H1 (cell line): ENCODE results near the gene SLC2A1. TPM values are rescaled to one million over a fixed set of nuclear protein-coding genes. Genes with fewer than 3 reads are reported as not detected.

Experiments
- CTCF ChIA-PET: fragments of 300-600 bp; sonication (Branson Sonifier 250); formaldehyde crosslinking; loops from one replicate; lab custom pipeline; 2021; ENCODE audit not compliant: partially characterized antibody; lab: Charles Lee
- POLR2A ChIA-PET: fragments of 300-600 bp; sonication (Branson Sonifier 250); formaldehyde crosslinking; loops from one replicate; lab custom pipeline; 2021; ENCODE audit warnings: inconsistent platforms; ENCODE audit not compliant: partially characterized antibody; lab: Charles Lee
- DNase-seq, 2 experiments: peaks; one replicate each; pipeline versions ENCODE4 v3.0.0 to v3.0.0-alpha.2; 2010 to 2022; ENCODE audit warnings: low spot score in 2 of 2, low read depth in 1 of 2, mixed read lengths in 1 of 2
- FAIRE-seq: peaks from 2 replicates; lab custom pipeline; 2011; peaks lifted over from hg19 to GRCh38; lab: Jason Lieb, UNC
- H2AFZ ChIP-seq: 2 replicates; pipeline ENCODE4 v1.8.1; 2012; ENCODE audit warnings: low read length, inconsistent platforms
- H2AK5ac ChIP-seq: 2 replicates; pipeline ENCODE4 v1.6.1; 2013; ENCODE audit warnings: low read depth, low read length
- H2BK120ac ChIP-seq: replicated peaks from 2 replicates; pipeline ENCODE3; 2013; ENCODE audit warnings: low read depth, low read length, inconsistent platforms
- H2BK12ac ChIP-seq: 2 replicates; pipeline ENCODE4 v1.6.1; 2013; ENCODE audit warnings: low read depth, low read length
- H2BK15ac ChIP-seq: 2 replicates; pipeline ENCODE4 v1.6.1; 2013; ENCODE audit warnings: low read length
- H2BK20ac ChIP-seq: 2 replicates; pipeline ENCODE4 v1.6.1; 2013; ENCODE audit warnings: low read length
- H2BK5ac ChIP-seq: 2 replicates; pipeline ENCODE4 v1.6.1; 2013; ENCODE audit warnings: low read depth, low read length
- H3K14ac ChIP-seq: 2 replicates; pipeline ENCODE4 v1.6.1; 2013; ENCODE audit warnings: inconsistent platforms; ENCODE audit not compliant: insufficient read length
- H3K18ac ChIP-seq: 2 replicates; pipeline ENCODE4 v1.6.1; 2013; ENCODE audit warnings: low read length; ENCODE audit errors: extremely low read depth
- H3K23ac ChIP-seq: 2 replicates; pipeline ENCODE4 v1.6.1; 2013; ENCODE audit warnings: inconsistent platforms; ENCODE audit not compliant: insufficient read length
- H3K23me2 ChIP-seq: 2 replicates; pipeline ENCODE4 v1.6.1; 2013; ENCODE audit warnings: low read depth, low read length
- H3K27ac ChIP-seq: 2 replicates; pipeline ENCODE4 v1.6.1; 2011; ENCODE audit warnings: low read depth, low read length, inconsistent platforms
- H3K27me3 ChIP-seq, 4 experiments: replicated peaks in 1 of 4; 1 replicate in 1 of 4; 2 replicates in 3 of 4; pipeline versions ENCODE4 v1.6.1 to v1.8.1; 2011 to 2013; ENCODE audit warnings: low read length in 3 of 4, mild to moderate bottlenecking in 3 of 4, inconsistent platforms in 2 of 4, mixed read lengths in 2 of 4, moderate library complexity in 1 of 4; ENCODE audit not compliant: control insufficient read depth in 3 of 4, insufficient read depth in 3 of 4; ENCODE audit errors: extremely low read depth in 1 of 4
- H3K36me3 ChIP-seq, 4 experiments: 2 replicates each; pipeline versions ENCODE4 v1.6.1 to v1.8.1; 2011 to 2013; ENCODE audit warnings: mild to moderate bottlenecking in 4 of 4, low read length in 3 of 4, moderate library complexity in 2 of 4, control low read depth in 1 of 4, inconsistent platforms in 1 of 4; ENCODE audit not compliant: insufficient read depth in 4 of 4, control insufficient read depth in 2 of 4
- H3K4ac ChIP-seq: replicated peaks from 2 replicates; pipeline ENCODE3; 2013; ENCODE audit warnings: low read length, low read depth, mixed read lengths, inconsistent platforms; ENCODE audit not compliant: insufficient read length
- H3K4me1 ChIP-seq, 4 experiments: replicated peaks in 1 of 4; 1 replicate in 1 of 4; 2 replicates in 3 of 4; pipeline versions ENCODE4 v1.6.1 to v1.8.1; 2011 to 2013; ENCODE audit warnings: low read length in 3 of 4, inconsistent platforms in 2 of 4, mixed read lengths in 1 of 4; ENCODE audit not compliant: insufficient read depth in 4 of 4, control insufficient read depth in 3 of 4
- H3K4me2 ChIP-seq, 2 experiments: 2 replicates each; pipeline versions ENCODE4 v1.6.1 to v1.8.1; 2011 to 2013; ENCODE audit warnings: low read depth in 2 of 2, low read length in 2 of 2, control low read depth in 1 of 2, inconsistent platforms in 1 of 2, mild to moderate bottlenecking in 1 of 2; ENCODE audit not compliant: insufficient read depth in 1 of 2
- H3K4me3 ChIP-seq, 4 experiments: fragments of 200-600, 300-600 bp in 1 of 4; sonication (generic), shearing (Covaris generic), sonication (Bioruptor Twin) in 1 of 4; 2 replicates each; pipeline versions ENCODE4 v1.5.1 to v1.8.1; 2011 to 2016; ENCODE audit warnings: low read length in 4 of 4, low read depth in 3 of 4, control low read depth in 2 of 4, inconsistent platforms in 2 of 4, mild to moderate bottlenecking in 2 of 4, mixed read lengths in 1 of 4, moderate library complexity in 1 of 4; ENCODE audit not compliant: insufficient read depth in 2 of 4; ENCODE audit errors: extremely low read depth in 1 of 4
- H3K56ac ChIP-seq: replicated peaks from 2 replicates; pipeline ENCODE3; 2013; ENCODE audit warnings: low read depth, mild to moderate bottlenecking, mixed read lengths, low read length, inconsistent platforms; ENCODE audit not compliant: insufficient read length
- H3K79me1 ChIP-seq: 2 replicates; pipeline ENCODE4 v1.6.1; 2013; ENCODE audit warnings: low read depth, low read length, control low read depth
- H3K79me2 ChIP-seq, 2 experiments: 2 replicates each; pipeline versions ENCODE4 v1.6.1 to v1.8.1; 2012 to 2013; ENCODE audit warnings: low read length in 2 of 2, mild to moderate bottlenecking in 2 of 2, inconsistent platforms in 1 of 2; ENCODE audit not compliant: insufficient read depth in 2 of 2, control insufficient read depth in 1 of 2
- H3K9ac ChIP-seq, 4 experiments: replicated peaks in 1 of 4; 1 replicate in 1 of 4; 2 replicates in 3 of 4; pipeline versions ENCODE4 v1.6.1 to v1.8.1; 2011 to 2013; ENCODE audit warnings: low read depth in 3 of 4, low read length in 3 of 4, control low read depth in 2 of 4, mild to moderate bottlenecking in 2 of 4, moderate library complexity in 2 of 4, inconsistent platforms in 1 of 4; ENCODE audit errors: extremely low read depth in 1 of 4
- H3K9me3 ChIP-seq, 2 experiments: 2 replicates each; pipeline versions ENCODE4 v1.6.1 to v1.8.1; 2012 to 2013; ENCODE audit warnings: mild to moderate bottlenecking in 2 of 2, moderate library complexity in 2 of 2, control low read depth in 1 of 2, inconsistent platforms in 1 of 2, low read depth in 1 of 2, low read length in 1 of 2, mixed read lengths in 1 of 2; ENCODE audit not compliant: insufficient read depth in 2 of 2
- H4K20me1 ChIP-seq, 2 experiments: replicated peaks in 1 of 2; 2 replicates each; pipeline versions ENCODE3 to v1.8.1; 2011 to 2013; ENCODE audit warnings: inconsistent platforms in 2 of 2, low read length in 2 of 2, mild to moderate bottlenecking in 1 of 2; ENCODE audit not compliant: insufficient read depth in 2 of 2, control insufficient read depth in 1 of 2
- H4K5ac ChIP-seq: 2 replicates; pipeline ENCODE4 v1.6.1; 2013; ENCODE audit warnings: low read length, low read depth, mixed read lengths, inconsistent platforms; ENCODE audit not compliant: insufficient read length
- H4K8ac ChIP-seq: 2 replicates; pipeline ENCODE4 v1.8.0; 2013; ENCODE audit warnings: mild to moderate bottlenecking, moderate library complexity, low read length, inconsistent platforms; ENCODE audit not compliant: insufficient read depth; ENCODE audit errors: extremely low read depth
- H4K91ac ChIP-seq: replicated peaks from 2 replicates; pipeline ENCODE3; 2013; ENCODE audit warnings: low read length, mixed read lengths, inconsistent platforms; ENCODE audit not compliant: insufficient read length
- ASH2L ChIP-seq: fragments of 200-600, 300-600 bp; sonication (generic); IDR thresholded peaks from one replicate; pipeline ENCODE4 v1.7.1; 2017; ENCODE audit warnings: low read length
- EP300 ChIP-seq, 2 experiments: IDR thresholded peaks; 1 replicate in 1 of 2; 2 replicates in 1 of 2; pipeline ENCODE4 v1.6.1; 2011 to 2012; ENCODE audit warnings: low read depth in 2 of 2, low read length in 2 of 2, mild to moderate bottlenecking in 2 of 2, borderline replicate concordance in 1 of 2, inconsistent platforms in 1 of 2, moderate library complexity in 1 of 2
- KDM4A ChIP-seq: IDR thresholded peaks from one replicate; pipeline ENCODE4 v1.7.1; 2012; ENCODE audit warnings: low read depth, mild to moderate bottlenecking, moderate library complexity, low read length, inconsistent platforms; ENCODE audit not compliant: severe bottlenecking
- MAFK ChIP-seq: IDR thresholded peaks from 2 replicates; pipeline ENCODE4 v1.6.1; 2012; ENCODE audit warnings: low read depth, mild to moderate bottlenecking, improper control_type of control experiment, low read length
- WGBS, 2 experiments: shearing (Covaris generic) in 1 of 2; methylation state at CpG; one replicate each; pipeline versions ENCODE4 v1.1.6 to v1.1.7; 2013 to 2015; ENCODE audit warnings: low lambda C conversion rate in 2 of 2, mixed read lengths in 2 of 2, inconsistent platforms in 1 of 2, low coverage in 1 of 2, missing lambda C conversion rate in 1 of 2; ENCODE audit not compliant: insufficient replicate concordance in 2 of 2, insufficient coverage in 1 of 2, insufficient read length in 1 of 2; ENCODE audit errors: extremely low coverage in 1 of 2, missing lambda C conversion rate in 1 of 2; 5-methylcytosine and 5-hydroxymethylcytosine counted together
- polyA plus RNA-seq, 7 experiments: library from polyadenylated mRNA; depleted of rRNA in 3 of 7; stranded (reverse) in 5 of 7; unstranded in 2 of 7; fragments of >200 nt in 5 of 7; fragments of 200-250 nt in 2 of 7; gene quantifications; 1 replicate in 5 of 7; 2 replicates in 1 of 7; 4 replicates in 1 of 7; pipeline versions ENCODE4 v1.2.1 to v1.2.3, GENCODE V29; 2011 to 2013; ENCODE audit warnings: missing spikeins in 2 of 7, mixed read lengths in 2 of 7
- total RNA-seq: library from RNA; stranded (reverse); fragmentation: NEBNext Ultra II Directional; extraction: Animal tissue kit (Norgen Biotek cat#: 25700); gene quantifications from 2 replicates; pipeline ENCODE4 v1.2.1, GENCODE V29; 2021

The SLC2A1 gene
- total and polyA plus RNA-seq, 2 of the 8 experiments (the other 6 are each of a cell fraction or from before 2014, with no cell fraction given): 230 to 308 TPM

DNA sequence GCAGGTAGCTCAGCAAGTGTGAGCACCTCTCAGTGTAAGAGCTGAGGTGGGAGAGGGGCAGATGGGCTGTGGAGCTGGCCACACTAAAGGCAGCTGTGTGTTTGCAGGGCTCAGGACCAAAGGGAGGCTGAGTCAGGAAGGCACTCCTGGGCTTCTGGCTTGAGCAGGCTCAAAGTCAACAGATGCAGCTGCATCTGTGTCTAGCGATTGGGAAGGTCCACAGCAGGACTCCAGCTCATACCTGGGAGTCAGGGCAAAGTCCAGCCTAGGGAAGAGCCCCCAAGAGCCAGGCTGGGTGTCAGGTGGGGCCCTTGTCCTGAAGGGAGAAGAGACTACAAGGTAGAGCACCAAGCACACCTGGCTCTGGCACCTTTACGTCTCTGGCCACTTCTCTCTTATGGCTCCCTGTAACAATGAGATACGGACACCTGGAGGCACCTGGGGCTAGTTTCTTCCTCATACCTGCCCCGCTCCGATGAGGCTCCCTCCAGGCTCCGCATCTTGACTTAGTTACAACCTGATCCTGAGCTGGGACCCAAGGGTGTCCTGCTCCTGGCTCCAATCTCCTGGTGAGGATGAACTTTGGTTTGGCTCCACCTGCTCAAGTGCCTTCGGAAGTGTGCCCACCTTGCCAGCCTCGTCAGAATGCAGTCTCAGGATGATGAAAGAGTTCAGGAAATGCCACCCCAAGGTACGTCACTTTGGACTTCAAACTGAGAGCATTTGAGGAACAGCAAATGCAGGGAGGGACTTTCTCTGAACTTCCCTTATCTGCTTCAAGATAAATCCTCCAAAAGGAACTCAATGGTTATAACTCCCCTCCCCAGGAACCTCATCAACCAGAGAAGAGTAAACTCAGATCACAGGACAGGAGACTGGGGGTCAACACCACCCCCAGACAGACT lies 21.5 kb upstream of the SLC2A1 start:
- ChIA-PET CTCF (interaction anchor here (1.0 to 3.1 kb wide), 3 partner anchors 20 to 93 kb away, joined by 3 to 12 read pairs (median 3); no protein-coding TSS in a partner anchor), POLR2A (interaction anchor here (0.5 to 17.0 kb wide), 4 partner anchors 13 to 60 kb away, joined by 3 to 95 read pairs (median 3); no protein-coding TSS in a partner anchor)
- H3K4me1 ChIP-seq: peaks cover 6 to 16% (median 12%) of the 10 kb centered on the region in 4 experiments
- H4K20me1 ChIP-seq: no peaks in the 10 kb centered on the region
- no peak for TF ChIP-seq ASH2L
- no peak for TF ChIP-seq EP300 (IDR thresholded peaks at IDR 0.05; ENCODE audit: borderline replicate concordance in 1 of 2, low read depth in 2 of 2, low read length in 2 of 2)
- TF ChIP-seq MAFK: no peak
- TF ChIP-seq KDM4A: no peak
- H3K36me3 ChIP-seq: peaks cover 0 to 10% (median 1%) of the 10 kb centered on the region in 4 experiments; a peak in 4 of 8 replicates
- H3K27ac ChIP-seq: no peak overlapping the region
- no peak overlapping the region for H2AFZ ChIP-seq
- FAIRE-seq (no peak), DNase-seq (no peak)
- H3K79me1 ChIP-seq: peaks cover 3% of the 10 kb centered on the region; the same call in 1 of the 2 replicates
- H3K18ac ChIP-seq: peak overlapping the region; percentile 55; the same call in 1 of the 2 replicates
- H3K23ac ChIP-seq: no peak overlapping the region
- H4K5ac ChIP-seq: no peak overlapping the region
- no peaks in the 10 kb centered on the region for H3K23me2 ChIP-seq
- H3K4ac ChIP-seq: peak overlapping the region; percentile 87
- no peak overlapping the region for H3K4me2 ChIP-seq
- 86% methylated on average over 9 of the region's 9 CpGs; no CpG with 5 or more reads in 1 of the 2 experiments for WGBS, 2 experiments
- H2BK120ac ChIP-seq: no peak overlapping the region
- H3K27me3 ChIP-seq: no peaks in the 10 kb centered on the region
- H2BK15ac ChIP-seq: peak overlapping the region; percentile 65; the same call in 1 of the 2 replicates
- H3K4me3 ChIP-seq: no peak overlapping the region
- H2AK5ac ChIP-seq: peak overlapping the region; percentile 78; the same call in 1 of the 2 replicates
- no peak overlapping the region for H3K14ac ChIP-seq
- H3K9ac ChIP-seq: no peak overlapping the region
- peak overlapping the region; percentile 94 for H4K91ac ChIP-seq
- H3K56ac ChIP-seq: no peak overlapping the region
- H2BK5ac ChIP-seq: peak overlapping the region; percentile 57
- no peaks in the 10 kb centered on the region for H3K79me2 ChIP-seq
- H3K9me3 ChIP-seq: no peaks in the 10 kb centered on the region
- H2BK20ac ChIP-seq: peak overlapping the region; percentile 98; the same call in 1 of the 2 replicates
- H2BK12ac ChIP-seq: peak overlapping the region; percentile 91; the same call in 1 of the 2 replicates
- H4K8ac ChIP-seq: no peak overlapping the region
